ENCODE data around the gene TMEM250. TPM values are rescaled to one million over a fixed set of nuclear protein-coding genes. Genes with fewer than 3 reads are reported as not detected.

TMEM250 gene
- total and polyA plus RNA-seq, 9 of the 15 experiments (the other 6 are each of a cell fraction or from before 2014, with no cell fraction given), result 0.32 to 44.6 (median 12.2) TPM

DNA sequence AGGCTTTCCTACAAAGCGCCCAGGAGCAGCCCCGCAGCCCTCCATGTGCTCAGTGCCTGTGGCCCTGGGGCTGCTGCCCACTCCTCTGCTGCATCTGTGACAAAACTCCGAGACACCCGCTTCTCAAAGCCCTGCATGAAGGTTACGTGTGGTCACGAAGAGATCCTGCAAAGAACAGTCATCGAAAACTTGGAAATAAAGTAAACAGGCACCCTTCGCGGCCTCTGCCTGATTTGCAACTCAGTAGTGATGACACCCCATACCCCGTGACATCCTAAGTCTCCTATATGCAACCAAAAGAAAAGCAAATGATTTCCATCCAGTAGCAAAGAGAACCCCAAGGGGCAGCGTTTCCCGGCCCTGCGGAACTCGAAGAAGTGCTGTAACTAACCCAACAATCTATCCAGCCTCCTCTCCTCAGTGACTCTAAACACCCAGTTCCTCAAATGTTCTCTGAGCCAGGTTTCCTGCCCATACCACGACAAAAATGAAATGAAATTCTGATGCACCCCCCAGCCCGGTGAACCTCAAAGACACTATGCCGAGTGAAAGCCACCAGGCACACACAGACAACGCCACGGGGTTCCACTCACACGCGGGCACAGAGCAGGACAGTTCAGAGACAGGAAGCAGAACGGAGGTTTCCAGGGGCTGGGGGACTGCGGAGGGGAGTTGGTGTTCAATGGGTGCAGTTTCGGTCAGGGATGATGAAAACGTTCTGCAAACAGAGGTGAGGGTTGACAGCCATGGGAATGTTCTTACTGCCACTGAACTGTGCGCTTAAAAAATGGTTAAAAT lies 42.6 kb downstream of the TMEM250 start (continued):
- TF ChIP-seq, protein P1, sequence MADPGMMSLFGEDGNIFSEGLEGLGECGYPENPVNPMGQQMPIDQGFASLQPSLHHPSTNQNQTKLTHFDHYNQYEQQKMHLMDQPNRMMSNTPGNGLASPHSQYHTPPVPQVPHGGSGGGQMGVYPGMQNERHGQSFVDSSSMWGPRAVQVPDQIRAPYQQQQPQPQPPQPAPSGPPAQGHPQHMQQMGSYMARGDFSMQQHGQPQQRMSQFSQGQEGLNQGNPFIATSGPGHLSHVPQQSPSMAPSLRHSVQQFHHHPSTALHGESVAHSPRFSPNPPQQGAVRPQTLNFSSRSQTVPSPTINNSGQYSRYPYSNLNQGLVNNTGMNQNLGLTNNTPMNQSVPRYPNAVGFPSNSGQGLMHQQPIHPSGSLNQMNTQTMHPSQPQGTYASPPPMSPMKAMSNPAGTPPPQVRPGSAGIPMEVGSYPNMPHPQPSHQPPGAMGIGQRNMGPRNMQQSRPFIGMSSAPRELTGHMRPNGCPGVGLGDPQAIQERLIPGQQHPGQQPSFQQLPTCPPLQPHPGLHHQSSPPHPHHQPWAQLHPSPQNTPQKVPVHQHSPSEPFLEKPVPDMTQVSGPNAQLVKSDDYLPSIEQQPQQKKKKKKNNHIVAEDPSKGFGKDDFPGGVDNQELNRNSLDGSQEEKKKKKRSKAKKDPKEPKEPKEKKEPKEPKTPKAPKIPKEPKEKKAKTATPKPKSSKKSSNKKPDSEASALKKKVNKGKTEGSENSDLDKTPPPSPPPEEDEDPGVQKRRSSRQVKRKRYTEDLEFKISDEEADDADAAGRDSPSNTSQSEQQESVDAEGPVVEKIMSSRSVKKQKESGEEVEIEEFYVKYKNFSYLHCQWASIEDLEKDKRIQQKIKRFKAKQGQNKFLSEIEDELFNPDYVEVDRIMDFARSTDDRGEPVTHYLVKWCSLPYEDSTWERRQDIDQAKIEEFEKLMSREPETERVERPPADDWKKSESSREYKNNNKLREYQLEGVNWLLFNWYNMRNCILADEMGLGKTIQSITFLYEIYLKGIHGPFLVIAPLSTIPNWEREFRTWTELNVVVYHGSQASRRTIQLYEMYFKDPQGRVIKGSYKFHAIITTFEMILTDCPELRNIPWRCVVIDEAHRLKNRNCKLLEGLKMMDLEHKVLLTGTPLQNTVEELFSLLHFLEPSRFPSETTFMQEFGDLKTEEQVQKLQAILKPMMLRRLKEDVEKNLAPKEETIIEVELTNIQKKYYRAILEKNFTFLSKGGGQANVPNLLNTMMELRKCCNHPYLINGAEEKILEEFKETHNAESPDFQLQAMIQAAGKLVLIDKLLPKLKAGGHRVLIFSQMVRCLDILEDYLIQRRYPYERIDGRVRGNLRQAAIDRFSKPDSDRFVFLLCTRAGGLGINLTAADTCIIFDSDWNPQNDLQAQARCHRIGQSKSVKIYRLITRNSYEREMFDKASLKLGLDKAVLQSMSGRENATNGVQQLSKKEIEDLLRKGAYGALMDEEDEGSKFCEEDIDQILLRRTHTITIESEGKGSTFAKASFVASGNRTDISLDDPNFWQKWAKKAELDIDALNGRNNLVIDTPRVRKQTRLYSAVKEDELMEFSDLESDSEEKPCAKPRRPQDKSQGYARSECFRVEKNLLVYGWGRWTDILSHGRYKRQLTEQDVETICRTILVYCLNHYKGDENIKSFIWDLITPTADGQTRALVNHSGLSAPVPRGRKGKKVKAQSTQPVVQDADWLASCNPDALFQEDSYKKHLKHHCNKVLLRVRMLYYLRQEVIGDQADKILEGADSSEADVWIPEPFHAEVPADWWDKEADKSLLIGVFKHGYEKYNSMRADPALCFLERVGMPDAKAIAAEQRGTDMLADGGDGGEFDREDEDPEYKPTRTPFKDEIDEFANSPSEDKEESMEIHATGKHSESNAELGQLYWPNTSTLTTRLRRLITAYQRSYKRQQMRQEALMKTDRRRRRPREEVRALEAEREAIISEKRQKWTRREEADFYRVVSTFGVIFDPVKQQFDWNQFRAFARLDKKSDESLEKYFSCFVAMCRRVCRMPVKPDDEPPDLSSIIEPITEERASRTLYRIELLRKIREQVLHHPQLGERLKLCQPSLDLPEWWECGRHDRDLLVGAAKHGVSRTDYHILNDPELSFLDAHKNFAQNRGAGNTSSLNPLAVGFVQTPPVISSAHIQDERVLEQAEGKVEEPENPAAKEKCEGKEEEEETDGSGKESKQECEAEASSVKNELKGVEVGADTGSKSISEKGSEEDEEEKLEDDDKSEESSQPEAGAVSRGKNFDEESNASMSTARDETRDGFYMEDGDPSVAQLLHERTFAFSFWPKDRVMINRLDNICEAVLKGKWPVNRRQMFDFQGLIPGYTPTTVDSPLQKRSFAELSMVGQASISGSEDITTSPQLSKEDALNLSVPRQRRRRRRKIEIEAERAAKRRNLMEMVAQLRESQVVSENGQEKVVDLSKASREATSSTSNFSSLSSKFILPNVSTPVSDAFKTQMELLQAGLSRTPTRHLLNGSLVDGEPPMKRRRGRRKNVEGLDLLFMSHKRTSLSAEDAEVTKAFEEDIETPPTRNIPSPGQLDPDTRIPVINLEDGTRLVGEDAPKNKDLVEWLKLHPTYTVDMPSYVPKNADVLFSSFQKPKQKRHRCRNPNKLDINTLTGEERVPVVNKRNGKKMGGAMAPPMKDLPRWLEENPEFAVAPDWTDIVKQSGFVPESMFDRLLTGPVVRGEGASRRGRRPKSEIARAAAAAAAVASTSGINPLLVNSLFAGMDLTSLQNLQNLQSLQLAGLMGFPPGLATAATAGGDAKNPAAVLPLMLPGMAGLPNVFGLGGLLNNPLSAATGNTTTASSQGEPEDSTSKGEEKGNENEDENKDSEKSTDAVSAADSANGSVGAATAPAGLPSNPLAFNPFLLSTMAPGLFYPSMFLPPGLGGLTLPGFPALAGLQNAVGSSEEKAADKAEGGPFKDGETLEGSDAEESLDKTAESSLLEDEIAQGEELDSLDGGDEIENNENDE (IDR thresholded peaks at IDR 0.05; ENCODE audit: low read depth, low read length), result no peak
- no peak for TF ChIP-seq SNRNP70 (optimal IDR thresholded peaks at IDR 0.05; ENCODE audit: low read depth, low read length)
- no peak for TF ChIP-seq ASH1L (IDR thresholded peaks at IDR 0.05; ENCODE audit: borderline replicate concordance, low read depth, partially characterized antibody)
- no peak for TF ChIP-seq HDGF (IDR thresholded peaks at IDR 0.05)
- no peak for TF ChIP-seq CREBBP (IDR thresholded peaks at IDR 0.05; ENCODE audit: low read depth, low read length)
- no peak for TF ChIP-seq PHB2 (IDR thresholded peaks at IDR 0.05; ENCODE audit: low read depth)
